ENCODE results near the gene TMEM54. TPM values are rescaled to one million over a fixed set of nuclear protein-coding genes. Genes with fewer than 3 reads are reported as not detected.
A peak's percentile ranks its signal among the peaks of the same experiment; 100 is the strongest.

TMEM54 gene
- total and polyA plus RNA-seq, 9 of the 15 experiments (the other 6 are each of a cell fraction or from before 2014, with no cell fraction given) = 1.00 to 16.2 (median 8.2) TPM

GRCh38 chr1:32947669-32948389, 46.6 kb upstream of the TMEM54 start (continued):
- TF ChIP-seq PBX2 (CRISPR knock-in tag; IDR thresholded peaks at IDR 0.05; ENCODE audit: low read depth) (no peak), PBX2 (tag; conservative IDR thresholded peaks at IDR 0.05; ENCODE audit: low read depth) (peak; percentile 39), SIN3B (IDR thresholded peaks at IDR 0.05; ENCODE audit: low read depth) (no peak), HCFC1 (IDR thresholded peaks at IDR 0.05; ENCODE audit: low read depth, low read length) (no peak), POLR2AphosphoS2 (IDR thresholded peaks at IDR 0.05; ENCODE audit: low read length) (no peak), GTF2B (IDR thresholded peaks at IDR 0.05; ENCODE audit: extremely low read depth, insufficient read length) (no peak), MAZ (CRISPR knock-in tag; conservative IDR thresholded peaks at IDR 0.05 in 1 of 2, IDR thresholded peaks at IDR 0.05 in 1 of 2) (0 out of 4 replicates have a peak, but pooled peaks of 1 of the 2 experiments have one; percentile 15), ATF4 (CRISPR knock-in tag; IDR thresholded peaks at IDR 0.05) (0 out of 2 replicates have a peak, but pooled peaks have one; percentile 14), ZFP30 (CRISPR knock-in tag; IDR thresholded peaks at IDR 0.05; ENCODE audit: borderline replicate concordance) (no peak), PREB (CRISPR knock-in tag; IDR thresholded peaks at IDR 0.05) (no peak), PHTF2 (CRISPR knock-in tag; IDR thresholded peaks at IDR 0.05) (no peak), ZNF589 (CRISPR knock-in tag; IDR thresholded peaks at IDR 0.05; ENCODE audit: low read depth) (0 out of 2 replicates have a peak, but pooled peaks have one; percentile 32), HMGN3 (IDR thresholded peaks at IDR 0.05; ENCODE audit: borderline replicate concordance, extremely low read depth, insufficient read length, low read depth, low read length) (no peak), KLF10 (CRISPR knock-in tag; IDR thresholded peaks at IDR 0.05) (no peak), TFE3 (CRISPR knock-in tag; IDR thresholded peaks at IDR 0.05) (peak; percentile 94), PCBP2 (IDR thresholded peaks at IDR 0.05; ENCODE audit: low read depth, low read length, poor library complexity, severe bottlenecking) (no peak), ZNF197 (CRISPR knock-in tag; IDR thresholded peaks at IDR 0.05; ENCODE audit: low read depth) (no peak), BRCA1 (IDR thresholded peaks at IDR 0.05) (no peak), BRCA1 (CRISPR knock-in tag; IDR thresholded peaks at IDR 0.05) (no peak), ZNF232 (CRISPR knock-in tag; IDR thresholded peaks at IDR 0.05) (no peak)

Data from K562 (cell line).